Right forelimb (tissue), 1 donor: ENCODE data around the gene CLCA4.

Experiments
- DNase-seq: peaks from one replicate; pipeline ENCODE4 v3.0.0-alpha.2; 2018

The CLCA4 gene

DNA sequence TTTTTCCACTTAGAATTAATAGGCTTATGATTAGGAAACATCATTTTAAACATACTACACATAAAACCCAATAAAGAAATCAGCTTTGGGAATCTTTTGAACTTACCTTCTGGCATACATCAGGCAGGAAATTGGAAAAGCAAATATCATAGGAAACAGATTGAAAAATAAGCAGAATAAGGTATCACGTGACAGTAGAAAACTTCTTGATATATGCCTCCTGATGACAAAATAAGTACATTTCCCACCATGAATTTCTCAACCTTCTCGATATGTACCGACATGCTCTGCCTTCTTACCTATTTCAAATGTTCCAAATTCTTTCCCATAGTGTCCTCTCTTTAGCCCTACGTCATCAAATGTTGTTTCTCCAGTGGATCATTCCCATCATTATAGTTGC, 72.4 kb downstream of the CLCA4 start:
- no peak for DNase-seq

DNA sequence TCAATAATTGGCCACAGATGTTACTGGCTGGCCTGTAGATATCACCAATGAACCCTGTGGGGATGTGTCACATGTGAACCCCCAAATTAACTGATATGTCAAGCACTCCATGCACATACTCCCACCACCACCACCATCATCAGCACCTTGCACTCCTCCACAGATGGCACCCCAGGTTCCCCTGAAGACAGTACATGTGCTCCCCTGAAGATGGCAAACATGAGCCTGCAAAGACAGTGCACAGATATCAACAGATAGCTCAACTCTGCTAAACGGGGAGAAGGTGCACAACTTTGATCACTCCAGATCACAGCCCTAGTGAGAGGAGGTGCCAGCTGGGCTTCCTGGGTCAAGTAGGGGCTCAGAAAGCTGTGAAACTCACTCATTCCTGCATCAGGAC, 74.4 kb downstream of the CLCA4 start:
- no peak for DNase-seq
